ENCODE results near the gene SUSD5.
"Not testable (repeated sequence)": the region's sequence is repeated elsewhere in the genome, so short reads cannot be mapped to it uniquely, and the experiment has no call there.

SUSD5 gene

GRCh38 chr3:33187368-33187634 lies 31.3 kb downstream of the SUSD5 start:
- no peak for DNase-seq

- no peak for DNase-seq
These were observed 31.9 kb downstream of the SUSD5 start for GRCh38 chr3:33186524-33187367.

GRCh38 chr3:33184863-33185262 lies 33.7 kb downstream of the SUSD5 start:
- DNase-seq: no peak

GRCh38 chr3:33181641-33182040 lies 37.0 kb downstream of the SUSD5 start:
- DNase-seq: not testable (repeated sequence)

- no peak for DNase-seq
These were observed 37.4 kb downstream of the SUSD5 start for GRCh38 chr3:33181229-33181628.

GRCh38 chr3:33179132-33179531 lies 39.5 kb downstream of the SUSD5 start:
- no peak for DNase-seq

- no peak for DNase-seq
These were observed 43.7 kb downstream of the SUSD5 start for GRCh38 chr3:33174711-33175414.

- DNase-seq: no peak
These were observed 44.5 kb downstream of the SUSD5 start for GRCh38 chr3:33174095-33174494.

GRCh38 chr3:33173672-33174071 lies 44.9 kb downstream of the SUSD5 start:
- DNase-seq: no peak

- DNase-seq: no peak
These were observed 45.5 kb downstream of the SUSD5 start for GRCh38 chr3:33173103-33173502.

- DNase-seq: no peak
These were observed 47.0 kb downstream of the SUSD5 start for GRCh38 chr3:33171580-33171979.

- DNase-seq: no peak
These were observed 48.1 kb downstream of the SUSD5 start for GRCh38 chr3:33170531-33170930.

GRCh38 chr3:33167716-33168336 lies 50.8 kb downstream of the SUSD5 start:
- DNase-seq: no peak

GRCh38 chr3:33167284-33167683 lies 51.3 kb downstream of the SUSD5 start:
- no peak for DNase-seq

GRCh38 chr3:33166095-33166494 lies 52.5 kb downstream of the SUSD5 start:
- no peak for DNase-seq

- no peak for DNase-seq
These were observed 53.2 kb downstream of the SUSD5 start for GRCh38 chr3:33165372-33165771.

- not testable (repeated sequence) for DNase-seq
These were observed 56.0 kb downstream of the SUSD5 start for GRCh38 chr3:33162621-33163020.

- DNase-seq: no peak
These were observed 58.6 kb downstream of the SUSD5 start for GRCh38 chr3:33159981-33160380.

GRCh38 chr3:33159234-33159633 lies 59.4 kb downstream of the SUSD5 start:
- no peak for DNase-seq

GRCh38 chr3:33155301-33155700 lies 63.3 kb downstream of the SUSD5 start:
- no peak for DNase-seq

GRCh38 chr3:33153782-33154181 lies 64.8 kb downstream of the SUSD5 start:
- DNase-seq: no peak

GRCh38 chr3:33152363-33153360 lies 65.9 kb downstream of the SUSD5 start:
- DNase-seq: no peak

- DNase-seq: no peak
These were observed 69.3 kb downstream of the SUSD5 start for GRCh38 chr3:33149342-33149741.
